HepG2 (cell line): ENCODE data around the gene RFTN1. TPM values are rescaled to one million over a fixed set of nuclear protein-coding genes. Genes with fewer than 3 reads are reported as not detected.

Source experiments
- ATAC-seq: fragments of 200-7000 bp; cut with Tn5 transposase; 3 replicates; pipeline ENCODE4 v1.9.1; 2020; ENCODE audit warnings: mild to moderate bottlenecking, moderate library complexity
- BruUV-seq: library from RNA; stranded (reverse); fragments of 400-500 nt; replicated peaks from 2 replicates; lab custom pipeline; 2021; lab: Mats Ljungman, UMichigan
- CTCF ChIA-PET: fragments of 300-600 bp; formaldehyde crosslinking; extraction: SDS; loops from one replicate; lab custom pipeline; 2021; ENCODE audit warnings: low total read pairs, inconsistent platforms, low intra/inter-chr PET ratio; lab: Yijun Ruan, JAX
- POLR2A ChIA-PET: fragments of 350-600 bp; sonication (Branson Sonifier 250); formaldehyde crosslinking; loops from one replicate; lab custom pipeline; 2020; ENCODE audit warnings: antibody characterized with exemption, inconsistent platforms; lab: Yijun Ruan, JAX
- DNase-seq: peaks from one replicate; pipeline ENCODE4 v3.0.0-alpha.2; 2015; ENCODE audit warnings: low spot score
- FAIRE-seq: peaks from 3 replicates; lab custom pipeline; 2011; peaks lifted over from hg19 to GRCh38; lab: Jason Lieb, UNC
- H2AFZ ChIP-seq: one replicate; pipeline ENCODE4 v1.6.1; 2011; ENCODE audit warnings: low read length, inconsistent platforms
- H3K27ac ChIP-seq: fragments of 300-600 bp; 3 replicates; pipeline ENCODE4 v1.8.0; 2011; ENCODE audit warnings: mixed run types, mild to moderate bottlenecking, mixed read lengths, low read length, inconsistent platforms; ENCODE audit not compliant: insufficient read depth; ENCODE audit errors: extremely low read length
- H3K27me3 ChIP-seq, 2 experiments: fragments of 200-600 bp in 1 of 2; 2 replicates in 1 of 2; 3 replicates in 1 of 2; pipeline versions ENCODE4 v1.6.0 to v1.8.0; 2011; ENCODE audit warnings: low read length in 2 of 2, mild to moderate bottlenecking in 2 of 2, moderate library complexity in 2 of 2, inconsistent platforms in 1 of 2; ENCODE audit not compliant: insufficient read depth in 2 of 2, control insufficient read depth in 1 of 2
- H3K36me3 ChIP-seq, 2 experiments: fragments of 200-600 bp in 1 of 2; replicated peaks in 1 of 2; 2 replicates in 1 of 2; 3 replicates in 1 of 2; pipeline versions ENCODE4 v1.5.1 to v1.8.0; 2011; ENCODE audit warnings: low read length in 2 of 2, inconsistent platforms in 1 of 2; ENCODE audit not compliant: insufficient read depth in 2 of 2, control insufficient read depth in 1 of 2
- H3K4me1 ChIP-seq: 2 replicates; pipeline ENCODE4 v1.5.1; 2012; ENCODE audit warnings: low read length, inconsistent platforms; ENCODE audit not compliant: insufficient read depth
- H3K4me2 ChIP-seq: 2 replicates; pipeline ENCODE4 v1.6.0; 2011; ENCODE audit warnings: low read depth, low read length, inconsistent platforms
- H3K4me3 ChIP-seq, 3 experiments: fragments of 200-600 bp in 1 of 3; sonication (generic), shearing (Covaris generic) in 1 of 3; replicated peaks in 1 of 3; 2 replicates each; pipeline ENCODE4 v1.5.1; 2011 to 2016; ENCODE audit warnings: low read length in 3 of 3, inconsistent platforms in 2 of 3, low read depth in 2 of 3, mild to moderate bottlenecking in 2 of 3, control low read depth in 1 of 3, mixed read lengths in 1 of 3; ENCODE audit not compliant: insufficient read depth in 1 of 3
- H3K79me2 ChIP-seq: one replicate; pipeline ENCODE4 v1.6.1; 2011; ENCODE audit warnings: low read length, inconsistent platforms; ENCODE audit not compliant: insufficient read depth
- H3K9ac ChIP-seq: 2 replicates; pipeline ENCODE4 v1.6.0; 2011; ENCODE audit warnings: mild to moderate bottlenecking, low read depth, low read length, inconsistent platforms; ENCODE audit not compliant: insufficient read depth
- H3K9me3 ChIP-seq: 2 replicates; pipeline ENCODE4 v1.5.1; 2012; ENCODE audit warnings: mild to moderate bottlenecking, low read length
- H4K20me1 ChIP-seq: 2 replicates; pipeline ENCODE4 v1.6.0; 2011; ENCODE audit warnings: inconsistent platforms, mild to moderate bottlenecking, low read length, moderate library complexity; ENCODE audit not compliant: insufficient read depth
- ARID2 ChIP-seq: sonication (generic); formaldehyde crosslinking; IDR thresholded peaks from 2 replicates; pipeline ENCODE4 v1.8.1; 2022; ENCODE audit warnings: mild to moderate bottlenecking, missing genetic modification reagents, borderline replicate concordance
- MAFF ChIP-seq: IDR thresholded peaks from 2 replicates; pipeline ENCODE4 v1.6.1; 2011; ENCODE audit warnings: low read depth, low read length, improper control_type of control experiment
- MAFK ChIP-seq, 2 experiments: IDR thresholded peaks in 1 of 2; conservative IDR thresholded peaks in 1 of 2; 2 replicates each; pipeline ENCODE4 v1.6.1; 2011; ENCODE audit warnings: improper control_type of control experiment in 2 of 2, low read length in 2 of 2
- MYC ChIP-seq: sonication (generic); formaldehyde crosslinking; IDR thresholded peaks from 2 replicates; pipeline ENCODE4 v1.9.0; 2021; ENCODE audit warnings: missing genetic modification reagents, borderline replicate concordance
- NRL ChIP-seq: sonication (generic); formaldehyde crosslinking; IDR thresholded peaks from 2 replicates; pipeline ENCODE4 v1.5.0; 2020; ENCODE audit warnings: missing genetic modification reagents, mild to moderate bottlenecking, moderate library complexity, borderline replicate concordance
- PRMT3 ChIP-seq: sonication (generic); formaldehyde crosslinking; IDR thresholded peaks from 2 replicates; pipeline ENCODE4 v1.8.1; 2022; ENCODE audit warnings: low read depth, mild to moderate bottlenecking, moderate library complexity, missing genetic modification reagents, borderline replicate concordance
- RAD21 ChIP-seq: fragments of 450-650 bp; formaldehyde crosslinking; IDR thresholded peaks from 2 replicates; pipeline ENCODE4 v1.5.0; 2020; ENCODE audit warnings: mild to moderate bottlenecking
- SMARCC2 ChIP-seq: fragments of 450-650 bp; IDR thresholded peaks from 2 replicates; pipeline ENCODE4 v1.6.1; 2017; ENCODE audit warnings: antibody characterized with exemption, mild to moderate bottlenecking
- ZNF749 ChIP-seq: sonication (generic); formaldehyde crosslinking; IDR thresholded peaks from 2 replicates; pipeline ENCODE4 v1.8.0; 2022; ENCODE audit warnings: mild to moderate bottlenecking, missing genetic modification reagents, moderate library complexity, borderline replicate concordance
- ZNF776 ChIP-seq: sonication (generic); formaldehyde crosslinking; IDR thresholded peaks from 2 replicates; pipeline ENCODE4 v1.4.0; 2020; ENCODE audit warnings: mild to moderate bottlenecking, missing genetic modification reagents
- ZSCAN25 ChIP-seq: sonication (generic); formaldehyde crosslinking; IDR thresholded peaks from 2 replicates; pipeline ENCODE4 v1.8.0; 2022; ENCODE audit warnings: mild to moderate bottlenecking, missing genetic modification reagents
- WGBS: methylation state at CpG from one replicate; pipeline ENCODE4 v1.1.6; 2017; ENCODE audit warnings: low lambda C conversion rate; 5-methylcytosine and 5-hydroxymethylcytosine counted together
- in situ Hi-C: cut with HindIII; loops from 2 replicates; pipeline ENCODE4 v1.10.0; 2017; ENCODE audit warnings: low pct_unique_long_range_greater_than_20kb; ENCODE audit not compliant: extremely low pct_ligation_motif_present
- intact Hi-C: fragments of 100-400 bp; cut with micrococcal nuclease; formaldehyde crosslinking; loops from one replicate; pipeline ENCODE4 v1.10.0; 2022; ENCODE audit not compliant: unreplicated experiment
- polyA plus RNA-seq, 8 experiments: library from polyadenylated mRNA; depleted of rRNA in 3 of 8; stranded (reverse) in 7 of 8; unstranded in 1 of 8; fragments of >200 nt; fragmentation: Illumina TruSeq in 4 of 8; extraction: Trizol in 4 of 8; gene quantifications; 2 replicates each; pipeline versions ENCODE4 v1.2.1 to v1.2.3, GENCODE V29; 2011 to 2016; ENCODE audit warnings: low read depth in 4 of 8, missing spikeins in 1 of 8, mixed read lengths in 1 of 8; ENCODE audit not compliant: insufficient read depth in 1 of 8
- total RNA-seq, 5 experiments: library from RNA; depleted of rRNA; stranded (reverse); fragments of >200 nt; fragmentation: Illumina TruSeq; extraction: Trizol; gene quantifications; 2 replicates each; pipeline ENCODE4 v1.2.3, GENCODE V29; 2016; ENCODE audit warnings: low read depth in 1 of 5
- TF ChIP-seq, protein P1 (sequence below): sonication (generic); formaldehyde crosslinking; IDR thresholded peaks from 2 replicates; pipeline ENCODE4 v1.8.0; 2022; ENCODE audit warnings: missing genetic modification reagents, mild to moderate bottlenecking, moderate library complexity, borderline replicate concordance
- TF ChIP-seq, protein P2 (sequence below): sonication (generic); formaldehyde crosslinking; IDR thresholded peaks from 2 replicates; pipeline ENCODE4 v1.5.0; 2020; ENCODE audit warnings: missing genetic modification reagents
- TF ChIP-seq, protein P3 (sequence below): sonication (generic); formaldehyde crosslinking; IDR thresholded peaks from 2 replicates; pipeline ENCODE4 v1.8.1; 2022; ENCODE audit warnings: low read depth, mild to moderate bottlenecking, missing genetic modification reagents

RFTN1 gene
- total and polyA plus RNA-seq, 2 of the 13 experiments (the other 11 are each of a cell fraction or from before 2014, with no cell fraction given) = not detected

DNA sequence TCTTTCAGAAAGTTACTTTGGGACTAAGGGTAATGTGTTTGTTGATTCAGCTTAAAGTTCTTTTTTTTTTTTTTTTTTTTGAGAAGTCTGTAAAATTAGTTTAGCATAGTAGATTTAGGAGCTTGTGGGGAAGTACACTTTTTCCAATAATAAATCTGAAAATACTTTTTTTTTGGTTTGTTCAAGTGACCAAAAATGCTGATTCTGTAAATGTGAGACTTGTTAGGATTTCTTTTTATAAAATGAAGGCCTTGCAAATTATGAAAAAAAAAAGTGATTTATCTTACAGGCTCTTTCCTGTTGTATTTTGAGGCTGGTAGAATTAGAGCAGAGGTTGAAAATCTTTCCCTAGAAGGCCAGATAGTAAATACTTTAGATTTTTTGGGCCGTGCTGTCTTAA is 240.9 kb downstream of the RFTN1 start:
- peaks cover 14% of the 10 kb centered on the region for H3K79me2 ChIP-seq
- WGBS = 94% methylated on average over 1 of the region's 1 CpG
- H3K27me3 ChIP-seq = no peaks in the 10 kb centered on the region
- TF ChIP-seq PRMT3 (CRISPR knock-in tag) (no peak), ARID2 (no peak), RAD21 (CRISPR knock-in tag) (no peak), MAFF (peak; percentile 41; the same call in 1 of the 2 replicates), MAFK (conservative IDR thresholded peaks at IDR 0.05 in 1 of 2, IDR thresholded peaks at IDR 0.05 in 1 of 2; ENCODE audit: low read length in 2 of 2) (peak; percentile 27 to 69; a peak in 2 of 4 replicates)
- peaks cover 5 to 66% of the 10 kb centered on the region in 2 experiments for H3K36me3 ChIP-seq
- no peak overlapping the region for H2AFZ ChIP-seq
- H3K4me1 ChIP-seq = peaks cover 3% of the 10 kb centered on the region
- intact Hi-C loops = no loop called here
- no peak for ATAC-seq
- H4K20me1 ChIP-seq = no peaks in the 10 kb centered on the region
- ChIA-PET CTCF (no interaction called here), POLR2A (no interaction called here)
- H3K9me3 ChIP-seq = no peaks in the 10 kb centered on the region
- DNase-seq = no peak
- in situ Hi-C loops = no loop called here
- BruUV-seq = no TSS peak
- H3K4me3 ChIP-seq = no peak overlapping the region
- H3K4me2 ChIP-seq = no peak overlapping the region
- FAIRE-seq = no peak
- no peak overlapping the region for H3K27ac ChIP-seq
- H3K9ac ChIP-seq = no peak overlapping the region

DNA sequence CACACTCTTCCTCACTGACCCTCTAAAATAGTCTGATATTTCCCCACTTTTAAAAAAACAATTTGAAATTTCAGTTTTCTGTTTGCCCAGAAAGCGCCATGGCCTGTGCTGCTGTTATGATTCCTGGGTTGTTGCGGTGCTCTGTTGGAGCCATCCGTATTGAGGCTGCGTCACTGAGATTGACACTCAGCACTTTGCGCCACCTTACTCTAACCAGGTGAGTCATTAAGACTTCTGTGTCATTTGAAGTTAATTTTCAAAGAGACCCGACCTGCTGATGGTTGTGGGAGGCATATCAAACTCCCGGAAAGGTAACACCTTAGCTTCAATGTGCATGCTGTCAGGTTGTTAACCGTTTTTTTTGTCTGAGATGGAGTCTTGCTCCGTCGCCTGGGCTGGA is 242.6 kb downstream of the RFTN1 start:
- BruUV-seq = no TSS peak
- DNase-seq = no peak
- H3K9me3 ChIP-seq = no peaks in the 10 kb centered on the region
- ChIA-PET CTCF (no interaction called here), POLR2A (no interaction called here)
- ATAC-seq = no peak
- peaks cover 19% of the 10 kb centered on the region for H3K4me1 ChIP-seq
- in situ Hi-C loops (no loop called here), intact Hi-C loops (no loop called here)
- no peak for FAIRE-seq
- H2AFZ ChIP-seq = no peak overlapping the region
- H3K9ac ChIP-seq = no peak overlapping the region
- no peak overlapping the region for H3K4me3 ChIP-seq
- no peaks in the 10 kb centered on the region for H3K27me3 ChIP-seq
- H3K36me3 ChIP-seq = peaks cover 5 to 57% of the 10 kb centered on the region in 2 experiments
- no peak overlapping the region for H3K27ac ChIP-seq
- H3K4me2 ChIP-seq = no peak overlapping the region
- peaks cover 31% of the 10 kb centered on the region for H3K79me2 ChIP-seq
- WGBS = 96% methylated on average over 10 of the region's 10 CpGs
- H4K20me1 ChIP-seq = no peaks in the 10 kb centered on the region
- TF ChIP-seq NRL (CRISPR knock-in tag) = no peak
- no peak for TF ChIP-seq SMARCC2
- TF ChIP-seq, protein P1, sequence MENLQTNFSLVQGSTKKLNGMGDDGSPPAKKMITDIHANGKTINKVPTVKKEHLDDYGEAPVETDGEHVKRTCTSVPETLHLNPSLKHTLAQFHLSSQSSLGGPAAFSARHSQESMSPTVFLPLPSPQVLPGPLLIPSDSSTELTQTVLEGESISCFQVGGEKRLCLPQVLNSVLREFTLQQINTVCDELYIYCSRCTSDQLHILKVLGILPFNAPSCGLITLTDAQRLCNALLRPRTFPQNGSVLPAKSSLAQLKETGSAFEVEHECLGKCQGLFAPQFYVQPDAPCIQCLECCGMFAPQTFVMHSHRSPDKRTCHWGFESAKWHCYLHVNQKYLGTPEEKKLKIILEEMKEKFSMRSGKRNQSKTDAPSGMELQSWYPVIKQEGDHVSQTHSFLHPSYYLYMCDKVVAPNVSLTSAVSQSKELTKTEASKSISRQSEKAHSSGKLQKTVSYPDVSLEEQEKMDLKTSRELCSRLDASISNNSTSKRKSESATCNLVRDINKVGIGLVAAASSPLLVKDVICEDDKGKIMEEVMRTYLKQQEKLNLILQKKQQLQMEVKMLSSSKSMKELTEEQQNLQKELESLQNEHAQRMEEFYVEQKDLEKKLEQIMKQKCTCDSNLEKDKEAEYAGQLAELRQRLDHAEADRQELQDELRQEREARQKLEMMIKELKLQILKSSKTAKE (CRISPR knock-in tag) = no peak
- TF ChIP-seq ZNF749 = no peak
- TF ChIP-seq MYC (CRISPR knock-in tag) = no peak
- no peak for TF ChIP-seq ZNF776 (CRISPR knock-in tag)
- TF ChIP-seq, protein P2, sequence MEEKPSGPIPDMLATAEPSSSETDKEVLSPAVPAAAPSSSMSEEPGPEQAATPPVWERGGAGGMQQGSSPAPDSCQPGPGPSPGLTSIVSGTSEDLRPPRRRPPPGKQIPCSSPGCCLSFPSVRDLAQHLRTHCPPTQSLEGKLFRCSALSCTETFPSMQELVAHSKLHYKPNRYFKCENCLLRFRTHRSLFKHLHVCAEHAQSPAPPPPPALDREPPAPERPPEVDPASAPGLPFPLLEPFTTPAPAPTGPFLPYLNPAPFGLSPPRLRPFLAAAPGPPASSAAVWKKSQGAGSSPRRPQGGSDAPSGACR = no peak
- TF ChIP-seq, protein P3, sequence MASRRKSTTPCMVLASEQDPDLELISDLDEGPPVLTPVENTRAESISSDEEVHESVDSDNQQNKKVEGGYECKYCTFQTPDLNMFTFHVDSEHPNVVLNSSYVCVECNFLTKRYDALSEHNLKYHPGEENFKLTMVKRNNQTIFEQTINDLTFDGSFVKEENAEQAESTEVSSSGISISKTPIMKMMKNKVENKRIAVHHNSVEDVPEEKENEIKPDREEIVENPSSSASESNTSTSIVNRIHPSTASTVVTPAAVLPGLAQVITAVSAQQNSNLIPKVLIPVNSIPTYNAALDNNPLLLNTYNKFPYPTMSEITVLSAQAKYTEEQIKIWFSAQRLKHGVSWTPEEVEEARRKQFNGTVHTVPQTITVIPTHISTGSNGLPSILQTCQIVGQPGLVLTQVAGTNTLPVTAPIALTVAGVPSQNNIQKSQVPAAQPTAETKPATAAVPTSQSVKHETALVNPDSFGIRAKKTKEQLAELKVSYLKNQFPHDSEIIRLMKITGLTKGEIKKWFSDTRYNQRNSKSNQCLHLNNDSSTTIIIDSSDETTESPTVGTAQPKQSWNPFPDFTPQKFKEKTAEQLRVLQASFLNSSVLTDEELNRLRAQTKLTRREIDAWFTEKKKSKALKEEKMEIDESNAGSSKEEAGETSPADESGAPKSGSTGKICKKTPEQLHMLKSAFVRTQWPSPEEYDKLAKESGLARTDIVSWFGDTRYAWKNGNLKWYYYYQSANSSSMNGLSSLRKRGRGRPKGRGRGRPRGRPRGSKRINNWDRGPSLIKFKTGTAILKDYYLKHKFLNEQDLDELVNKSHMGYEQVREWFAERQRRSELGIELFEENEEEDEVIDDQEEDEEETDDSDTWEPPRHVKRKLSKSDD (CRISPR knock-in tag) = no peak
- TF ChIP-seq ZSCAN25 (CRISPR knock-in tag) = no peak
